SK-N-SH treated with all-trans-retinoic acid at 6 μM for 48 hours (cell line): ENCODE data around the gene SUSD6.

Experiments
- ARNTL ChIP-seq: fragments of 450-650 bp; formaldehyde crosslinking; IDR thresholded peaks from 2 replicates; pipeline ENCODE4 v1.5.0; 2020; ENCODE audit warnings: low read depth, mild to moderate bottlenecking, moderate library complexity, borderline replicate concordance
- ISL1 ChIP-seq: fragments of 250-450 bp; sonication (Bioruptor Pico); IDR thresholded peaks from 2 replicates; pipeline ENCODE4 v2.1.2; 2022; ENCODE audit warnings: mild to moderate bottlenecking, moderate library complexity
- ZNF565 ChIP-seq: fragments of 450-650 bp; formaldehyde crosslinking; conservative IDR thresholded peaks from 2 replicates; pipeline ENCODE4 v1.5.0; 2020; ENCODE audit warnings: low read depth, mild to moderate bottlenecking, moderate library complexity
- ZNF8 ChIP-seq: fragments of 450-650 bp; formaldehyde crosslinking; IDR thresholded peaks from 2 replicates; pipeline ENCODE4 v1.5.0; 2020; ENCODE audit warnings: mild to moderate bottlenecking, moderate library complexity
- TF ChIP-seq, protein P1 (sequence below): fragments of 250-450 bp; sonication (Bioruptor Pico); IDR thresholded peaks from 2 replicates; pipeline ENCODE4 v1.8.0; 2020; ENCODE audit warnings: mild to moderate bottlenecking, moderate library complexity, borderline replicate concordance

DNA sequence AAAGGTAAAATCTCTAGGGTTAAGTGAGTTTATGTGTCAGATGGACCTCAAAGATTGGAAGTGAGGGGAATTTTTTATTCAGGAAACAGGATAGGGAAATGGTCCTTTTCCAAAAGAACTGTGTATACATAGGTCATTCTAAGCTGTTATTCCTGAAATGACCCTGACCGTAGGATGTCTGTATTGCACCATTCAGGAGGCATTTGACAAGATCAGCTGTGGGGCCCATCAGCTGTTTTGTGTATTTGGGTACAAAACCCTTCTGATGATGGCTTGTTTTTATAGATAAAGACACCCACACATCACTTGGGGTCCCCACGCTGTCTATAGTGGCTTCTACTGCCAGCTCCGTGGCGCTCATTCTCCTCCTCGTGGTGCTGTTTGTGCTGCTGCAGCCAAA is 92.9 kb downstream of the SUSD6 start:
- TF ChIP-seq ZNF8 (CRISPR knock-in tag) (no peak), ISL1 (CRISPR knock-in tag) (no peak), ARNTL (CRISPR knock-in tag) (no peak), ZNF565 (CRISPR knock-in tag) (no peak)
- TF ChIP-seq, protein P1, sequence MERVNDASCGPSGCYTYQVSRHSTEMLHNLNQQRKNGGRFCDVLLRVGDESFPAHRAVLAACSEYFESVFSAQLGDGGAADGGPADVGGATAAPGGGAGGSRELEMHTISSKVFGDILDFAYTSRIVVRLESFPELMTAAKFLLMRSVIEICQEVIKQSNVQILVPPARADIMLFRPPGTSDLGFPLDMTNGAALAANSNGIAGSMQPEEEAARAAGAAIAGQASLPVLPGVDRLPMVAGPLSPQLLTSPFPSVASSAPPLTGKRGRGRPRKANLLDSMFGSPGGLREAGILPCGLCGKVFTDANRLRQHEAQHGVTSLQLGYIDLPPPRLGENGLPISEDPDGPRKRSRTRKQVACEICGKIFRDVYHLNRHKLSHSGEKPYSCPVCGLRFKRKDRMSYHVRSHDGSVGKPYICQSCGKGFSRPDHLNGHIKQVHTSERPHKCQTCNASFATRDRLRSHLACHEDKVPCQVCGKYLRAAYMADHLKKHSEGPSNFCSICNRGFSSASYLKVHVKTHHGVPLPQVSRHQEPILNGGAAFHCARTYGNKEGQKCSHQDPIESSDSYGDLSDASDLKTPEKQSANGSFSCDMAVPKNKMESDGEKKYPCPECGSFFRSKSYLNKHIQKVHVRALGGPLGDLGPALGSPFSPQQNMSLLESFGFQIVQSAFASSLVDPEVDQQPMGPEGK (CRISPR knock-in tag): no peak
